Activated effector memory CD4-positive, alpha-beta T cell treated with anti-CD3 and anti-CD28 coated beads, Interleukin-2, amount 50 U/mL, for 16 hours (primary cell): ENCODE results near the gene CYP27B1.
"Not testable (repeated sequence)": the region's sequence is repeated elsewhere in the genome, so short reads cannot be mapped to it uniquely, and the experiment has no call there.

ENCODE experiments used
- DNase-seq: peaks from one replicate; pipeline ENCODE4 v3.0.0-alpha.2; 2020

The CYP27B1 gene

DNA sequence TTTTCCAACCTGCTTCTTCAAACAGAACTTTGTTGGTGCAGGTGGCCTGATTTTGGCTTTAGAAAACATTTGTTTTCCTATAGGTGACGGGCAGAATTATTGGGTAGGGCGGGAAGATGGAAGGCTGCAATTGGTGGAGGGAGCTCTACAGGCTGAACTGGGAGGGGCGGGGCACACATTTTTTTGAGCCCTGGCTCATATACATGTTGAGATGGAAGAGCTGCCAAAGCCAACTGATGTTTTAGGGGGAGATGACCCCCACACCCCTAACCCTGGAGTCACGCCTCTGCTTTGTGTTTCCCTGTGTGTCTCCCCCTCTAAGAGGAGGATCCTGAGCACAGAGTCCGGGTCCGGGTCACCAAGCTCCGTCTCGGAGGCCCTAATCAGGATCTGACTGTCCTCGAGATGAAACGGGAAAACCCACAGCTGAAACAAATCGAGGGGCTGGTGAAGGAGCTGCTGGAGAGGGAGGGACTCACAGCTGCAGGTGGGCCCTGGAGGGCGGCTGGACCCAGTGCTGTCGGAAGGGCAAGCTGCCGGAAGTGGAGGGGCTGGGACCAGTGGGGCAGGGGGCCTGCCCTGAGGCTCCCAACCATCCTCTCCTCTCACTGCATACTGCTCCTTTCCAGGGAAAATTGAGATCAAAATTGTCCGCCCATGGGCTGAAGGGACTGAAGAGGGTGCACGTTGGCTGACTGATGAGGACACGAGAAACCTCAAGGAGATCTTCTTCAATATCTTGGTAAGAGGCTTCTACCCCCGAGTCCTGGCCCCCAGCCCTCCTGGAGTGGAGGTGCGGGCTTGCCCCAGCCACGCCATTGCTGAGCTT lies 46.9 kb downstream of the CYP27B1 start:
- DNase-seq: no peak

GRCh38 chr12:57718641-57719528 lies 48.0 kb downstream of the CYP27B1 start:
- DNase-seq: no peak

- DNase-seq: no peak
Observed at GRCh38 chr12:57717846-57718640, 48.8 kb downstream of the CYP27B1 start.

- DNase-seq: no peak
Observed at GRCh38 chr12:57717131-57717530, 49.7 kb downstream of the CYP27B1 start.

GRCh38 chr12:57716305-57716704 lies 50.6 kb downstream of the CYP27B1 start:
- no peak for DNase-seq

- no peak for DNase-seq
Observed at GRCh38 chr12:57715786-57716185, 51.1 kb downstream of the CYP27B1 start.

DNA sequence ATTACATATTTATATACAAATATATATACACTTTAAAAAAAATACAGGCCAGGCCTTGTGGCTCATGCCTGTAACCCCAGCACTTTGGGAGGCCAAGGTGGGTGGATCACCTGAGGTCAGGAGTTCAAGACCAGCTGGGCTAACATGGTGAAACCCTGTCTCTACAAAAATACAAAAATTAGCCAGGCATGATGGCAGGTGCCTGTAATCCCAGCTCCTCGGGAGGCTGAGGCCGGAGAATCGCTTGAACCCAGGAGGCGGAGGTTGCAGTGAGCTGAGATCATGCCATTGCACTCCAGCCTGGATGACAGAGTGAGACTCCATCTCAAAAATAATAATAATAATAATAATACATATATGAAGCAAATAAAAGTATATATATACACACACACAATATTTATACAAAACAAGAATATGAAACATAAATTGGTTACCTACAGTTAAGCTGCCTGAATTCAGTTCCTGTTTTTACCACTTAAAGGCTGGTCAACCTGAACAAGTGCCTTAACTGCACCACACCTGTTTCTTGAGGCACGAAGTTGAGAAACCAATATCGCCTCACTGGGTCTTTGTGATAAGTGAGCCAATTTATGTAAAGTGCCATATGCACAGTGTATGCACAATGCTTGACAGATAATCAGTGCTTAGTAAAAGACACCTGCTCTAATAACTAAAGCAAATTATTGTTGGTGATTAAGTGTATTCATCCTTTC lies 51.7 kb downstream of the CYP27B1 start:
- not testable (repeated sequence) for DNase-seq

GRCh38 chr12:57713209-57713608 lies 53.7 kb downstream of the CYP27B1 start:
- no peak for DNase-seq

DNA sequence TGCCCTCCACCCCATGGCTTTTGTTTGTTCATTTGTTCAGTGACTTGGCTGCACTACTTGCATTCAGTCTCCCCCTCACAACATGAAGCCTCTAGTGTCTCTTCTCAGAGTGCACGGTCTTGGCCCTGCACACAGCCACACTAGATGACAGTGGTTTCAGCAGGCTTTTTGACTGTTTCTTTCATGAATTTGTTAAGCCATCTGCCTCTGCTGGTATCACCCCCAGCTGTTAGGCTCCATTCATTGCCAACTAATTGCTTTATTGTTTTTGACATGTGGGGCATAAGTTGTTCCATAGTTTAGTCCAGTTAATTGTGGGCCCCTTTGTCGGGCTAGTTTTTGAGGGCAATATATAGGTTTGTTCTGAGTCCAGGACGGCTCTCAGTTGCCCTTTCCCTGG lies 54.2 kb downstream of the CYP27B1 start:
- no peak for DNase-seq
